A549 (cell line): ENCODE measurements around the gene IL5. TPM values are rescaled to one million over a fixed set of nuclear protein-coding genes. Genes with fewer than 3 reads are reported as not detected.
"Not testable (repeated sequence)": the region's sequence is repeated elsewhere in the genome, so short reads cannot be mapped to it uniquely, and the experiment has no call there.

Source experiments
- ATAC-seq, 2 experiments: fragments of 200-7000 bp in 1 of 2; fragments of >200 bp in 1 of 2; cut with Nextera tagmentation in 1 of 2; cut with Tn5 transposase in 1 of 2; 3 replicates each; pipeline versions ENCODE4 v1.8.0 to v1.9.1; 2018 to 2020; ENCODE audit warnings: mild to moderate bottlenecking in 1 of 2, moderate library complexity in 1 of 2
- CTCF ChIA-PET: fragments of 300-600 bp; sonication (Branson Sonifier 250); formaldehyde crosslinking; extraction: SDS; loops from one replicate; lab custom pipeline; 2021; ENCODE audit warnings: antibody characterized with exemption, inconsistent platforms; lab: Yijun Ruan, JAX
- POLR2A ChIA-PET: fragments of 350-600 bp; formaldehyde crosslinking; extraction: SDS; loops from one replicate; lab custom pipeline; 2021; ENCODE audit warnings: antibody characterized with exemption, inconsistent platforms; lab: Yijun Ruan, JAX
- DNase-seq, 2 experiments: peaks; one replicate each; pipeline versions ENCODE4 v3.0.0 to v3.0.0-alpha.2; 2011 to 2016; ENCODE audit warnings: low read depth in 1 of 2, low spot score in 1 of 2
- FAIRE-seq: peaks from 2 replicates; lab custom pipeline; 2011; peaks lifted over from hg19 to GRCh38; lab: Jason Lieb, UNC
- H3K27ac ChIP-seq, 2 experiments: fragments of >200 bp; sonication (Bioruptor Twin); formaldehyde crosslinking; 3 replicates each; pipeline ENCODE4 v1.5.1; 2016 to 2017
- H3K4me1 ChIP-seq: fragments of >200 bp; sonication (Bioruptor Twin); formaldehyde crosslinking; 3 replicates; pipeline ENCODE4 v1.6.1; 2016
- H3K4me2 ChIP-seq: fragments of >200 bp; sonication (Bioruptor Twin); formaldehyde crosslinking; 3 replicates; pipeline ENCODE4 v1.6.1; 2016
- H3K4me3 ChIP-seq: fragments of >200 bp; sonication (Bioruptor Twin); formaldehyde crosslinking; 3 replicates; pipeline ENCODE4 v1.5.1; 2016
- H3K9me3 ChIP-seq: fragments of >200 bp; sonication (Bioruptor Twin); formaldehyde crosslinking; 3 replicates; pipeline ENCODE4 v1.6.1; 2016
- ATOH8 ChIP-seq: fragments of 250-450 bp; sonication (Bioruptor Pico); IDR thresholded peaks from 2 replicates; pipeline ENCODE4 v1.5.0; 2020; ENCODE audit warnings: low read depth, mild to moderate bottlenecking, moderate library complexity
- BCL3 ChIP-seq: fragments of >200 bp; sonication (Bioruptor Twin); formaldehyde crosslinking; IDR thresholded peaks from 3 replicates; pipeline ENCODE4 v1.6.1; 2016
- CHD2 ChIP-seq: fragments of 150-350 bp; IDR thresholded peaks from 2 replicates; pipeline ENCODE4 v1.6.1; 2014; ENCODE audit warnings: low read length; ENCODE audit not compliant: partially characterized antibody
- EHMT2 ChIP-seq: fragments of 200-600 bp; sonication (generic); IDR thresholded peaks from 2 replicates; pipeline ENCODE4 v1.6.1; 2016; ENCODE audit warnings: antibody characterized with exemption, low read depth, mild to moderate bottlenecking, moderate library complexity
- ELK1 ChIP-seq: fragments of 150-350 bp; IDR thresholded peaks from 2 replicates; pipeline ENCODE4 v1.6.1; 2014; ENCODE audit warnings: low read depth, mild to moderate bottlenecking, low read length
- FOXS1 ChIP-seq: fragments of 250-450 bp; sonication (Bioruptor Pico); IDR thresholded peaks from 2 replicates; pipeline ENCODE4 v1.5.0; 2020; ENCODE audit warnings: mild to moderate bottlenecking, moderate library complexity
- HEYL ChIP-seq: fragments of 250-450 bp; sonication (Bioruptor Pico); IDR thresholded peaks from 2 replicates; pipeline ENCODE4 v1.8.0; 2021; ENCODE audit warnings: mild to moderate bottlenecking, moderate library complexity
- HOXA7 ChIP-seq: fragments of 250-450 bp; sonication (Bioruptor Pico); IDR thresholded peaks from 2 replicates; pipeline ENCODE4 v1.5.0; 2020; ENCODE audit warnings: mild to moderate bottlenecking, moderate library complexity
- JUNB ChIP-seq: fragments of >200 bp; sonication (Bioruptor Twin); formaldehyde crosslinking; IDR thresholded peaks from 2 replicates; pipeline ENCODE4 v1.6.1; 2016
- KDM5A ChIP-seq: fragments of 200-600 bp; sonication (generic); IDR thresholded peaks from 2 replicates; pipeline ENCODE4 v1.6.1; 2016; ENCODE audit warnings: antibody characterized with exemption, mild to moderate bottlenecking
- MAZ ChIP-seq: fragments of 150-350 bp; IDR thresholded peaks from 2 replicates; pipeline ENCODE4 v1.6.1; 2014; ENCODE audit warnings: antibody characterized with exemption, low read depth, low read length, borderline replicate concordance
- NR3C1 ChIP-seq: fragments of >200 bp; sonication (Bioruptor Twin); formaldehyde crosslinking; IDR thresholded peaks from 3 replicates; pipeline ENCODE4 v1.6.1; 2017
- PHF8 ChIP-seq: fragments of 200-600 bp; sonication (generic); IDR thresholded peaks from 2 replicates; pipeline ENCODE4 v1.6.1; 2016; ENCODE audit warnings: low read depth, mild to moderate bottlenecking, antibody characterized with exemption, moderate library complexity, borderline replicate concordance
- POLR2A ChIP-seq: IDR thresholded peaks from 2 replicates; pipeline ENCODE4 v1.6.1; 2012; ENCODE audit warnings: mild to moderate bottlenecking, low read length
- POLR2AphosphoS2 ChIP-seq: conservative IDR thresholded peaks from 2 replicates; pipeline ENCODE4 v1.6.1; 2012; ENCODE audit warnings: low read length, improper control_type of control experiment, inconsistent platforms
- RAD21 ChIP-seq, 2 experiments: fragments of >200 bp in 1 of 2; sonication (Bioruptor Twin) in 1 of 2; formaldehyde crosslinking in 1 of 2; IDR thresholded peaks in 1 of 2; conservative IDR thresholded peaks in 1 of 2; 2 replicates in 1 of 2; 3 replicates in 1 of 2; pipeline ENCODE4 v1.6.1; 2012 to 2018; ENCODE audit warnings: inconsistent platforms in 1 of 2
- RARB ChIP-seq: fragments of 250-450 bp; sonication (Bioruptor Pico); IDR thresholded peaks from 2 replicates; pipeline ENCODE4 v1.8.0; 2021; ENCODE audit warnings: mild to moderate bottlenecking, moderate library complexity
- RCOR1 ChIP-seq: fragments of 150-350 bp; IDR thresholded peaks from 2 replicates; pipeline ENCODE4 v1.6.1; 2014; ENCODE audit warnings: antibody characterized with exemption, low read length, low read depth
- SMC3 ChIP-seq: fragments of >200 bp; sonication (Bioruptor Twin); formaldehyde crosslinking; IDR thresholded peaks from 3 replicates; pipeline ENCODE4 v1.6.1; 2018; ENCODE audit warnings: inconsistent platforms
- USF2 ChIP-seq: fragments of 450-650 bp; IDR thresholded peaks from 2 replicates; pipeline ENCODE4 v1.6.1; 2014; ENCODE audit warnings: antibody characterized with exemption
- ZSCAN20 ChIP-seq: fragments of 250-450 bp; sonication (Bioruptor Pico); IDR thresholded peaks from 2 replicates; pipeline ENCODE4 v1.8.0; 2022; ENCODE audit warnings: mild to moderate bottlenecking, moderate library complexity
- WGBS: methylation state at CpG from one replicate; pipeline ENCODE4 v1.1.6; 2017; ENCODE audit errors: missing lambda C conversion rate; 5-methylcytosine and 5-hydroxymethylcytosine counted together
- polyA plus RNA-seq, 4 experiments: library from polyadenylated mRNA; depleted of rRNA in 3 of 4; stranded (reverse); fragments of >200 nt; fragmentation: RNase III in 1 of 4; extraction: RNeasy Plus Mini Kit Qiagen cat#74134 plus additional on column Dnase treatment in 1 of 4; gene quantifications; 2 replicates in 3 of 4; 3 replicates in 1 of 4; pipeline ENCODE4 v1.2.3, GENCODE V29; 2011 to 2017

Gene IL5
- polyA plus RNA-seq, 2 of the 4 experiments (the other 2 are of a cell fraction): not detected

GRCh38 chr5:132556153-132556762, 12.9 kb upstream of the IL5 start:
- 8% methylated on average over 15 of the region's 15 CpGs for WGBS
- Histone ChIP-seq H3K27ac (peak overlapping the region; percentile 86 to 98), H3K4me1 (peaks cover 20% of the 10 kb centered on the region; the same call in 2 of the 3 replicates), H3K4me3 (peak overlapping the region; percentile 61), H3K4me2 (peak overlapping the region; percentile 65), H3K9me3 (no peaks in the 10 kb centered on the region)
- DNase-seq (no peak), FAIRE-seq (peak; percentile 7), ATAC-seq (peak; percentile 67 to 82)
- ChIA-PET POLR2A (interaction anchor here (0.5 to 1.3 kb wide), 15 partner anchors 9 to 264 kb away, joined by 3 to 10 read pairs (median 4); partner anchors contain the start of gene KIF3A), CTCF (interaction anchor here (1.2 to 1.4 kb wide), 2 partner anchors 29 to 170 kb away, joined by 3 to 4 read pairs; no protein-coding TSS in a partner anchor)
- TF ChIP-seq PHF8 (peak; percentile 22; the same call in 1 of the 2 replicates), KDM5A (no peak), SMC3 (no peak), HOXA7 (CRISPR knock-in tag) (peak; percentile 46; the same call in 1 of the 2 replicates), FOXS1 (no peak), ZSCAN20 (CRISPR knock-in tag) (no peak), MAZ (no peak), BCL3 (no peak; the same call in 2 of the 3 replicates), RARB (CRISPR knock-in tag) (no peak)

GRCh38 chr5:132549576-132549975, 6.3 kb upstream of the IL5 start:
- H3K4me1 ChIP-seq: no peaks in the 10 kb centered on the region
- TF ChIP-seq ELK1: no peak
- no peak for TF ChIP-seq EHMT2
- TF ChIP-seq USF2: no peak
- no peak for TF ChIP-seq CHD2
- TF ChIP-seq POLR2AphosphoS2: no peak
- no peak for TF ChIP-seq RAD21 (conservative IDR thresholded peaks at IDR 0.05 in 1 of 2, IDR thresholded peaks at IDR 0.05 in 1 of 2)
- no peak for TF ChIP-seq PHF8
- TF ChIP-seq RCOR1: no peak
- no peak for TF ChIP-seq HEYL (CRISPR knock-in tag)
- TF ChIP-seq POLR2A: no peak
- TF ChIP-seq NR3C1: no peak
- no peak for TF ChIP-seq JUNB
- no peak for TF ChIP-seq ATOH8
- no peak for TF ChIP-seq KDM5A
- TF ChIP-seq BCL3: no peak
- TF ChIP-seq FOXS1: no peak
- CTCF ChIA-PET: interaction anchor here (2.0 kb wide), 1 partner anchor 22 kb away, joined by 4 read pairs; no protein-coding TSS in a partner anchor
- no peak for FAIRE-seq
- no peak for ATAC-seq
- POLR2A ChIA-PET: no interaction called here
- no peak overlapping the region for H3K27ac ChIP-seq
- DNase-seq: no peak
- H3K4me2 ChIP-seq: no peak overlapping the region
- no peak overlapping the region for H3K4me3 ChIP-seq
- WGBS: 23% methylated on average over 2 of the region's 2 CpGs
- H3K9me3 ChIP-seq: no peaks in the 10 kb centered on the region

GRCh38 chr5:132548834-132549233, 5.5 kb upstream of the IL5 start:
- H3K27ac ChIP-seq, H3K4me3 ChIP-seq, POLR2A ChIA-PET, H3K9me3 ChIP-seq, ATAC-seq, H3K4me1 ChIP-seq, H3K4me2 ChIP-seq, DNase-seq, FAIRE-seq: not testable (repeated sequence)
- CTCF ChIA-PET: interaction anchor here (0.7 to 1.1 kb wide), 4 partner anchors 22 to 164 kb away, joined by 3 to 7 read pairs (median 4); no protein-coding TSS in a partner anchor
- 85% methylated on average over 7 of the region's 7 CpGs for WGBS
